ENCODE measurements around the gene NAALADL2.
"Not testable (repeated sequence)": the region's sequence is repeated elsewhere in the genome, so short reads cannot be mapped to it uniquely, and the experiment has no call there.

The NAALADL2 gene

GRCh38 chr3:175612487-175613196, 753.5 kb downstream of the NAALADL2 start:
- WGBS, 2 experiments = 80 to 91% methylated on average over 5 of the region's 6 CpGs
- Histone ChIP-seq H3K4me3 (ENCODE audit: insufficient read depth, low read depth, low read length) (no peak overlapping the region), H3K36me3 (ENCODE audit: control insufficient read depth, insufficient read depth, low read length) (no peaks in the 10 kb centered on the region), H3K27me3 (ENCODE audit: control insufficient read depth, insufficient read depth, low read length, poor library complexity, severe bottlenecking) (no peaks in the 10 kb centered on the region), H3K4me1 (ENCODE audit: control insufficient read depth, insufficient read depth, low read length) (peaks cover 5% of the 10 kb centered on the region), H3K27ac (ENCODE audit: insufficient read depth, low read depth, low read length, poor library complexity, severe bottlenecking) (no peak overlapping the region), H3K9me3 (ENCODE audit: control insufficient read depth, low read length) (no peaks in the 10 kb centered on the region)

GRCh38 chr3:175614107-175614506, 755.0 kb downstream of the NAALADL2 start:
- H3K9me3 ChIP-seq (ENCODE audit: control insufficient read depth, low read length); H3K27me3 ChIP-seq (ENCODE audit: control insufficient read depth, insufficient read depth, low read length, poor library complexity, severe bottlenecking); H3K4me1 ChIP-seq (ENCODE audit: control insufficient read depth, insufficient read depth, low read length); H3K27ac ChIP-seq (ENCODE audit: insufficient read depth, low read depth, low read length, poor library complexity, severe bottlenecking); H3K4me3 ChIP-seq (ENCODE audit: insufficient read depth, low read depth, low read length); H3K36me3 ChIP-seq (ENCODE audit: control insufficient read depth, insufficient read depth, low read length): not testable (repeated sequence)
- WGBS, 2 experiments = 92 to 97% methylated on average over 9 of the region's 9 CpGs

- Histone ChIP-seq H3K4me1 (ENCODE audit: control insufficient read depth, insufficient read depth, low read length) (peaks cover 5% of the 10 kb centered on the region), H3K4me3 (ENCODE audit: insufficient read depth, low read depth, low read length) (no peak overlapping the region), H3K36me3 (ENCODE audit: control insufficient read depth, insufficient read depth, low read length) (no peaks in the 10 kb centered on the region), H3K27ac (ENCODE audit: insufficient read depth, low read depth, low read length, poor library complexity, severe bottlenecking) (no peak overlapping the region), H3K9me3 (ENCODE audit: control insufficient read depth, low read length) (no peaks in the 10 kb centered on the region), H3K27me3 (ENCODE audit: control insufficient read depth, insufficient read depth, low read length, poor library complexity, severe bottlenecking) (no peaks in the 10 kb centered on the region)
- 91 to 96% methylated on average over 3 of the region's 3 CpGs for WGBS, 2 experiments
These were observed 758.1 kb downstream of the NAALADL2 start for GRCh38 chr3:175617247-175617646.

GRCh38 chr3:175619369-175619768, 760.2 kb downstream of the NAALADL2 start:
- H3K9me3 ChIP-seq (ENCODE audit: control insufficient read depth, low read length) = no peaks in the 10 kb centered on the region
- H3K27me3 ChIP-seq (ENCODE audit: control insufficient read depth, insufficient read depth, low read length, poor library complexity, severe bottlenecking) = no peaks in the 10 kb centered on the region
- no peak overlapping the region for H3K27ac ChIP-seq (ENCODE audit: insufficient read depth, low read depth, low read length, poor library complexity, severe bottlenecking)
- H3K4me1 ChIP-seq (ENCODE audit: control insufficient read depth, insufficient read depth, low read length) = no peaks in the 10 kb centered on the region
- no peak overlapping the region for H3K4me3 ChIP-seq (ENCODE audit: insufficient read depth, low read depth, low read length)
- H3K36me3 ChIP-seq (ENCODE audit: control insufficient read depth, insufficient read depth, low read length) = no peaks in the 10 kb centered on the region
- 100% methylated on average over 1 of the region's 1 CpG; no CpG with 5 or more reads in 1 of the 2 experiments for WGBS, 2 experiments

- 96% methylated on average over 13 of the region's 13 CpGs for WGBS, 2 experiments
- Histone ChIP-seq H3K4me3 (ENCODE audit: insufficient read depth, low read depth, low read length) (no peak overlapping the region), H3K4me1 (ENCODE audit: control insufficient read depth, insufficient read depth, low read length) (no peaks in the 10 kb centered on the region), H3K27ac (ENCODE audit: insufficient read depth, low read depth, low read length, poor library complexity, severe bottlenecking) (no peak overlapping the region), H3K27me3 (ENCODE audit: control insufficient read depth, insufficient read depth, low read length, poor library complexity, severe bottlenecking) (no peaks in the 10 kb centered on the region), H3K36me3 (ENCODE audit: control insufficient read depth, insufficient read depth, low read length) (no peaks in the 10 kb centered on the region), H3K9me3 (ENCODE audit: control insufficient read depth, low read length) (no peaks in the 10 kb centered on the region)
These were observed 761.0 kb downstream of the NAALADL2 start for GRCh38 chr3:175620093-175620492.

DNA sequence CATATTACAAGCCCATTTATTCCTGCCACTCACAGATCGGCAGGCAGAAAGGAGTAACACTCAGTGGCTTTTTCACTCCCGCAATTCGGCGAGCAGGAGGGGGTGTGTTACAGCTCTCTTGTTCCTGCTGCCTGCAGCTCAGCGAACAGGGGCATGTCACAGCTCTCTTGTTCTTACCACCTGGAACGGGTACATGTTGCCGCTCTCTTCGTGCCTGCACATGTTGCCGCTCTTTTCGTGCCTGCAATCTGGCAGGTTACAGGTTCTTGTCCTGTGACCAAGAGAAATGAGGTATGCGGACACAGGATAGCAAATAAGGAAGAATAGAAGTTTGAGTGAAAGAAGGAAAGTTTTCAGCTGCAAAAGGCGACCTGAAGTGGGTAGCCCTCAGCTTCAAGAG, 761.4 kb downstream of the NAALADL2 start:
- WGBS, 2 experiments = 92 to 95% methylated on average over 12 of the region's 12 CpGs

GRCh38 chr3:175640958-175641357, 781.8 kb downstream of the NAALADL2 start:
- H3K27ac ChIP-seq (ENCODE audit: insufficient read depth, low read depth, low read length, poor library complexity, severe bottlenecking) = no peak overlapping the region
- H3K4me3 ChIP-seq (ENCODE audit: insufficient read depth, low read depth, low read length) = no peak overlapping the region
- 79 to 83% methylated on average over 1 of the region's 1 CpG for WGBS, 2 experiments
- H3K36me3 ChIP-seq (ENCODE audit: control insufficient read depth, insufficient read depth, low read length) = no peaks in the 10 kb centered on the region
- no peaks in the 10 kb centered on the region for H3K9me3 ChIP-seq (ENCODE audit: control insufficient read depth, low read length)
- H3K27me3 ChIP-seq (ENCODE audit: control insufficient read depth, insufficient read depth, low read length, poor library complexity, severe bottlenecking) = no peaks in the 10 kb centered on the region
- H3K4me1 ChIP-seq (ENCODE audit: control insufficient read depth, insufficient read depth, low read length) = no peaks in the 10 kb centered on the region

More for the DNA sequence above, 761.4 kb downstream of the NAALADL2 start:
- Histone ChIP-seq H3K4me1 (ENCODE audit: control insufficient read depth, insufficient read depth, low read length) (no peaks in the 10 kb centered on the region), H3K36me3 (ENCODE audit: control insufficient read depth, insufficient read depth, low read length) (no peaks in the 10 kb centered on the region), H3K27ac (ENCODE audit: insufficient read depth, low read depth, low read length, poor library complexity, severe bottlenecking) (no peak overlapping the region), H3K27me3 (ENCODE audit: control insufficient read depth, insufficient read depth, low read length, poor library complexity, severe bottlenecking) (no peaks in the 10 kb centered on the region), H3K4me3 (ENCODE audit: insufficient read depth, low read depth, low read length) (no peak overlapping the region), H3K9me3 (ENCODE audit: control insufficient read depth, low read length) (no peaks in the 10 kb centered on the region)

GRCh38 chr3:175646865-175647264, 787.7 kb downstream of the NAALADL2 start:
- no peak overlapping the region for H3K4me3 ChIP-seq (ENCODE audit: insufficient read depth, low read depth, low read length)
- H3K27me3 ChIP-seq (ENCODE audit: control insufficient read depth, insufficient read depth, low read length, poor library complexity, severe bottlenecking) = no peaks in the 10 kb centered on the region
- H3K9me3 ChIP-seq (ENCODE audit: control insufficient read depth, low read length) = no peaks in the 10 kb centered on the region
- H3K36me3 ChIP-seq (ENCODE audit: control insufficient read depth, insufficient read depth, low read length) = no peaks in the 10 kb centered on the region
- WGBS, 2 experiments = 94 to 97% methylated on average over 3 of the region's 3 CpGs
- H3K27ac ChIP-seq (ENCODE audit: insufficient read depth, low read depth, low read length, poor library complexity, severe bottlenecking) = no peak overlapping the region
- no peaks in the 10 kb centered on the region for H3K4me1 ChIP-seq (ENCODE audit: control insufficient read depth, insufficient read depth, low read length)

GRCh38 chr3:175648899-175649298, 789.8 kb downstream of the NAALADL2 start:
- Histone ChIP-seq H3K27ac (ENCODE audit: insufficient read depth, low read depth, low read length, poor library complexity, severe bottlenecking) (no peak overlapping the region), H3K27me3 (ENCODE audit: control insufficient read depth, insufficient read depth, low read length, poor library complexity, severe bottlenecking) (no peaks in the 10 kb centered on the region), H3K4me1 (ENCODE audit: control insufficient read depth, insufficient read depth, low read length) (no peaks in the 10 kb centered on the region), H3K36me3 (ENCODE audit: control insufficient read depth, insufficient read depth, low read length) (no peaks in the 10 kb centered on the region), H3K4me3 (ENCODE audit: insufficient read depth, low read depth, low read length) (no peak overlapping the region), H3K9me3 (ENCODE audit: control insufficient read depth, low read length) (no peaks in the 10 kb centered on the region)

GRCh38 chr3:175651716-175652115, 792.6 kb downstream of the NAALADL2 start:
- no peaks in the 10 kb centered on the region for H3K27me3 ChIP-seq (ENCODE audit: control insufficient read depth, insufficient read depth, low read length, poor library complexity, severe bottlenecking)
- H3K9me3 ChIP-seq (ENCODE audit: control insufficient read depth, low read length) = no peaks in the 10 kb centered on the region
- H3K4me3 ChIP-seq (ENCODE audit: insufficient read depth, low read depth, low read length) = no peak overlapping the region
- H3K27ac ChIP-seq (ENCODE audit: insufficient read depth, low read depth, low read length, poor library complexity, severe bottlenecking) = no peak overlapping the region
- WGBS, 2 experiments = 94 to 97% methylated on average over 5 of the region's 5 CpGs
- no peaks in the 10 kb centered on the region for H3K4me1 ChIP-seq (ENCODE audit: control insufficient read depth, insufficient read depth, low read length)
- H3K36me3 ChIP-seq (ENCODE audit: control insufficient read depth, insufficient read depth, low read length) = no peaks in the 10 kb centered on the region

GRCh38 chr3:175655351-175655750, 796.2 kb downstream of the NAALADL2 start:
- H3K9me3 ChIP-seq (ENCODE audit: control insufficient read depth, low read length) = no peaks in the 10 kb centered on the region
- no peak overlapping the region for H3K27ac ChIP-seq (ENCODE audit: insufficient read depth, low read depth, low read length, poor library complexity, severe bottlenecking)
- no peaks in the 10 kb centered on the region for H3K4me1 ChIP-seq (ENCODE audit: control insufficient read depth, insufficient read depth, low read length)
- H3K36me3 ChIP-seq (ENCODE audit: control insufficient read depth, insufficient read depth, low read length) = no peaks in the 10 kb centered on the region
- no peaks in the 10 kb centered on the region for H3K27me3 ChIP-seq (ENCODE audit: control insufficient read depth, insufficient read depth, low read length, poor library complexity, severe bottlenecking)
- 87 to 89% methylated on average over 2 to 3 of the region's 3 CpGs for WGBS, 2 experiments
- no peak overlapping the region for H3K4me3 ChIP-seq (ENCODE audit: insufficient read depth, low read depth, low read length)
